Body of pancreas (tissue), 4 donors: Measurements from ENCODE around the gene RAB8A.

Source experiments
- POLR2A ChIP-seq, 3 donors: fragments of 450-650 bp; IDR thresholded peaks; one replicate each; pipeline ENCODE4 v1.6.1; 2016; ENCODE audit warnings: antibody characterized with exemption in 3 of 3, mild to moderate bottlenecking in 2 of 3
- TF ChIP-seq, protein P1 (sequence below), 7 experiments: fragments of 450-650 bp in 4 of 7; fragments of 200-600 bp in 3 of 7; sonication (generic) in 3 of 7; IDR thresholded peaks; one replicate each; pipeline ENCODE4 v1.5.1; 2016 to 2019; ENCODE audit warnings: antibody characterized with exemption in 7 of 7

DNA sequence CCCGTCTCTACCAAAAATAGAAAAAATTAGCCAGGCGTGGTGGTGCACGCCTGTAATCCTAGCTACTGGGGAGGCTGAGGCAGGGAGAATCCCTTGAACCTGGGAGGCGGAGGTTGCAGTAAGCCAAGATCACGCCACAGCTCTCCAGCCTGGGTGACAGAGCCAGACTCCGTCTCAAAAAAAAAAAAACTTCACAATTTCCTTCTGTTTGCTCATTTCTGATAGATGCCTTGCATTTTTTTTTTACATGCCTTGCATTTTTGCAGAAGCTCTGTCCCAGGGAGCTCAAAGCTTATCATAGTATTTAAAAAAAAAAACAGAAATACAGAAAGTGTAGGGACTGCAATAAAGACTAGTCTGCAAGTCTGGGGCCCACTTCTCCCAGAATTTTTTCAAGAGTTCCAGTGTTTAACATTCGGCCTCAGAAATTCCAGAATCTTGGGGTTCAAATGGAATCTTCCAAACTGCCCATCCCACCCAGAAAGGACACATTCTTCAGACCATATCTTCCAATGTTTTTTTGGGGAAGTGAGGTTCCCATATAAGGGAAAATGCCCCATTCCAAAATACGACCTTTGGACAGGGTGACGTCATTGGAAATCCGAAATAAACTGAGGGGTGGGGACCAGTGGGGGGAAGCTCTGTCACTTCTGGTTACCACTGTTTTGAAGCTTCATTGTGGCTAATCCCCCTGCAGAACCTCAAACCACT is 17.2 kb upstream of the RAB8A start:
- TF ChIP-seq, protein P1, sequence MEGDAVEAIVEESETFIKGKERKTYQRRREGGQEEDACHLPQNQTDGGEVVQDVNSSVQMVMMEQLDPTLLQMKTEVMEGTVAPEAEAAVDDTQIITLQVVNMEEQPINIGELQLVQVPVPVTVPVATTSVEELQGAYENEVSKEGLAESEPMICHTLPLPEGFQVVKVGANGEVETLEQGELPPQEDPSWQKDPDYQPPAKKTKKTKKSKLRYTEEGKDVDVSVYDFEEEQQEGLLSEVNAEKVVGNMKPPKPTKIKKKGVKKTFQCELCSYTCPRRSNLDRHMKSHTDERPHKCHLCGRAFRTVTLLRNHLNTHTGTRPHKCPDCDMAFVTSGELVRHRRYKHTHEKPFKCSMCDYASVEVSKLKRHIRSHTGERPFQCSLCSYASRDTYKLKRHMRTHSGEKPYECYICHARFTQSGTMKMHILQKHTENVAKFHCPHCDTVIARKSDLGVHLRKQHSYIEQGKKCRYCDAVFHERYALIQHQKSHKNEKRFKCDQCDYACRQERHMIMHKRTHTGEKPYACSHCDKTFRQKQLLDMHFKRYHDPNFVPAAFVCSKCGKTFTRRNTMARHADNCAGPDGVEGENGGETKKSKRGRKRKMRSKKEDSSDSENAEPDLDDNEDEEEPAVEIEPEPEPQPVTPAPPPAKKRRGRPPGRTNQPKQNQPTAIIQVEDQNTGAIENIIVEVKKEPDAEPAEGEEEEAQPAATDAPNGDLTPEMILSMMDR (IDR thresholded peaks at IDR 0.05) = no peak
- TF ChIP-seq POLR2A (IDR thresholded peaks at IDR 0.05) = no peak
